SK-N-SH (cell line): ENCODE results near the gene SCG2. TPM values are rescaled to one million over a fixed set of nuclear protein-coding genes. Genes with fewer than 3 reads are reported as not detected.

ENCODE experiments used
- CTCF ChIA-PET: fragments of 300-600, 350-600 bp; formaldehyde crosslinking; extraction: SDS; loops from one replicate; lab custom pipeline; 2021; lab: Yijun Ruan, JAX
- POLR2A ChIA-PET: fragments of 350-600 bp; sonication (Branson Sonifier 250); formaldehyde crosslinking; extraction: SDS; loops from one replicate; lab custom pipeline; 2020; ENCODE audit warnings: antibody characterized with exemption, inconsistent platforms; lab: Yijun Ruan, JAX
- DNase-seq: peaks from one replicate; pipeline ENCODE4 v3.0.0; 2012
- H2AFZ ChIP-seq: fragments of 200-600 bp; sonication (generic); 2 replicates; pipeline ENCODE4 v1.8.1; 2016; ENCODE audit warnings: antibody characterized with exemption, mild to moderate bottlenecking, low read depth
- H3F3A ChIP-seq: fragments of 200-600 bp; sonication (generic); replicated peaks from 2 replicates; pipeline ENCODE3; 2016; ENCODE audit warnings: antibody characterized with exemption, mild to moderate bottlenecking; ENCODE audit not compliant: insufficient read depth
- H3K27ac ChIP-seq, 2 experiments: fragments of 200-500 bp in 1 of 2; fragments of 200-600 bp in 1 of 2; sonication (Bioruptor generic) in 1 of 2; sonication (generic), shearing (Covaris generic) in 1 of 2; 2 replicates each; pipeline versions ENCODE4 v1.5.1 to v1.6.1; 2014 to 2016; ENCODE audit warnings: low read depth in 2 of 2, inconsistent platforms in 1 of 2, low read length in 1 of 2, mild to moderate bottlenecking in 1 of 2, mixed read lengths in 1 of 2
- H3K27me3 ChIP-seq: fragments of 200-600 bp; sonication (generic), shearing (Covaris generic); 2 replicates; pipeline ENCODE4 v1.6.1; 2016; ENCODE audit warnings: mixed run types; ENCODE audit not compliant: insufficient read depth
- H3K36me3 ChIP-seq, 2 experiments: fragments of 200-500 bp in 1 of 2; fragments of 200-600 bp in 1 of 2; sonication (Bioruptor generic) in 1 of 2; sonication (generic) in 1 of 2; replicated peaks in 1 of 2; 2 replicates each; pipeline versions ENCODE3 to v1.5.1; 2014 to 2016; ENCODE audit warnings: low read length in 1 of 2, mild to moderate bottlenecking in 1 of 2; ENCODE audit not compliant: insufficient read depth in 2 of 2, control insufficient read depth in 1 of 2
- H3K4me1 ChIP-seq, 2 experiments: fragments of 200-500 bp in 1 of 2; fragments of 200-600 bp in 1 of 2; sonication (Bioruptor generic) in 1 of 2; sonication (generic), shearing (Covaris generic) in 1 of 2; 2 replicates each; pipeline versions ENCODE4 v1.5.1 to v1.6.1; 2014 to 2016; ENCODE audit warnings: low read depth in 1 of 2, low read length in 1 of 2, mixed run types in 1 of 2; ENCODE audit not compliant: insufficient read depth in 2 of 2, control insufficient read depth in 1 of 2
- H3K4me2 ChIP-seq: fragments of 200-600 bp; sonication (generic), shearing (Covaris generic); 2 replicates; pipeline ENCODE4 v1.6.1; 2017; ENCODE audit warnings: mixed run types
- H3K4me3 ChIP-seq, 2 experiments: fragments of 200-500 bp in 1 of 2; fragments of 200-600 bp in 1 of 2; sonication (Bioruptor generic) in 1 of 2; sonication (generic), shearing (Covaris generic) in 1 of 2; 2 replicates each; pipeline versions ENCODE4 v1.5.1 to v1.8.1; 2014 to 2016; ENCODE audit warnings: low read depth in 2 of 2, inconsistent platforms in 1 of 2, low read length in 1 of 2, mild to moderate bottlenecking in 1 of 2, mixed read lengths in 1 of 2, moderate library complexity in 1 of 2
- H3K79me2 ChIP-seq: fragments of 200-600 bp; sonication (generic); 2 replicates; pipeline ENCODE4 v1.8.1; 2017; ENCODE audit warnings: mild to moderate bottlenecking; ENCODE audit not compliant: insufficient read depth
- H3K9ac ChIP-seq: fragments of 200-600 bp; sonication (generic); 2 replicates; pipeline ENCODE4 v1.6.1; 2017; ENCODE audit warnings: mixed run types
- H3K9me2 ChIP-seq: fragments of 200-600 bp; sonication (generic); 2 replicates; pipeline ENCODE4 v1.6.1; 2017; ENCODE audit warnings: mixed run types
- H3K9me3 ChIP-seq: fragments of 200-600 bp; sonication (generic); 2 replicates; pipeline ENCODE4 v1.6.1; 2017; ENCODE audit warnings: mixed run types, mild to moderate bottlenecking, moderate library complexity
- H4K20me1 ChIP-seq: fragments of 200-600 bp; sonication (generic); 2 replicates; pipeline ENCODE4 v1.6.1; 2017; ENCODE audit warnings: mild to moderate bottlenecking, mixed run types; ENCODE audit not compliant: insufficient read depth
- CHD2 ChIP-seq: fragments of 150-350 bp; IDR thresholded peaks from 2 replicates; pipeline ENCODE4 v1.6.1; 2018; ENCODE audit warnings: low read length; ENCODE audit not compliant: partially characterized antibody
- EZH2phosphoT487 ChIP-seq: fragments of 200-600 bp; sonication (generic); IDR thresholded peaks from 2 replicates; pipeline ENCODE4 v1.6.1; 2017; ENCODE audit warnings: low read depth, mixed run types, mild to moderate bottlenecking, antibody characterized with exemption, moderate library complexity, borderline replicate concordance
- FOSL2 ChIP-seq: IDR thresholded peaks from 2 replicates; pipeline ENCODE4 v1.4.0; 2012; ENCODE audit warnings: low read depth, mild to moderate bottlenecking, moderate library complexity, borderline replicate concordance
- FOXJ3 ChIP-seq: sonication (generic); formaldehyde crosslinking; IDR thresholded peaks from 2 replicates; pipeline ENCODE4 v1.5.1; 2020; ENCODE audit warnings: mild to moderate bottlenecking, missing genetic modification reagents
- FOXM1 ChIP-seq: IDR thresholded peaks from 2 replicates; pipeline ENCODE4 v1.4.0; 2012; ENCODE audit warnings: low read depth, mild to moderate bottlenecking
- GATA2 ChIP-seq: sonication (generic); formaldehyde crosslinking; IDR thresholded peaks from 2 replicates; pipeline ENCODE4 v1.5.0; 2020; ENCODE audit warnings: mild to moderate bottlenecking, missing genetic modification reagents
- MXI1 ChIP-seq: IDR thresholded peaks from 2 replicates; pipeline ENCODE4 v1.6.1; 2012; ENCODE audit warnings: mild to moderate bottlenecking, low read depth, low read length, improper control_type of control experiment
- PBX3 ChIP-seq: IDR thresholded peaks from 2 replicates; pipeline ENCODE4; 2012
- POLR2AphosphoS5 ChIP-seq: IDR thresholded peaks from 2 replicates; pipeline ENCODE4 v1.6.1; 2012; ENCODE audit warnings: low read depth, low read length
- RFX5 ChIP-seq: IDR thresholded peaks from 2 replicates; pipeline ENCODE4 v1.6.1; 2012; ENCODE audit warnings: mild to moderate bottlenecking, improper control_type of control experiment, low read length
- SMC3 ChIP-seq: IDR thresholded peaks from 2 replicates; pipeline ENCODE4 v1.6.1; 2012; ENCODE audit warnings: low read depth, low read length, improper control_type of control experiment
- TCF12 ChIP-seq: IDR thresholded peaks from 2 replicates; pipeline ENCODE4 v1.4.0; 2012
- USF2 ChIP-seq: fragments of 150-350 bp; IDR thresholded peaks from 2 replicates; pipeline ENCODE4 v1.6.1; 2017; ENCODE audit warnings: antibody characterized with exemption, low read length, low read depth, borderline replicate concordance
- ZBTB33 ChIP-seq: IDR thresholded peaks from 2 replicates; pipeline ENCODE4 v1.4.0; 2012; ENCODE audit warnings: low read depth, borderline replicate concordance
- WGBS: methylation state at CpG from one replicate; pipeline ENCODE4 v1.1.6; 2017; ENCODE audit warnings: low lambda C conversion rate; 5-methylcytosine and 5-hydroxymethylcytosine counted together
- polyA plus RNA-seq, 3 experiments: library from polyadenylated mRNA; depleted of rRNA; stranded (reverse); fragments of >200 nt; gene quantifications; 2 replicates each; pipeline ENCODE4 v1.2.3, GENCODE V29; 2012
- TF ChIP-seq, protein P1 (sequence below): fragments of 200-600 bp; sonication (generic); IDR thresholded peaks from 2 replicates; pipeline ENCODE4 v1.6.1; 2017; ENCODE audit warnings: antibody characterized with exemption, mild to moderate bottlenecking, moderate library complexity

SCG2 gene
- polyA plus RNA-seq, 1 of the 3 experiments (the other 2 are of a cell fraction): 373 TPM

GRCh38 chr2:223626716-223627115 lies 24.6 kb upstream of the SCG2 start:
- TF ChIP-seq RFX5 (no peak), USF2 (no peak), GATA2 (CRISPR knock-in tag) (no peak), MXI1 (no peak), FOXJ3 (CRISPR knock-in tag) (no peak), POLR2AphosphoS5 (no peak), CHD2 (no peak), PBX3 (no peak)
- TF ChIP-seq, protein P1, sequence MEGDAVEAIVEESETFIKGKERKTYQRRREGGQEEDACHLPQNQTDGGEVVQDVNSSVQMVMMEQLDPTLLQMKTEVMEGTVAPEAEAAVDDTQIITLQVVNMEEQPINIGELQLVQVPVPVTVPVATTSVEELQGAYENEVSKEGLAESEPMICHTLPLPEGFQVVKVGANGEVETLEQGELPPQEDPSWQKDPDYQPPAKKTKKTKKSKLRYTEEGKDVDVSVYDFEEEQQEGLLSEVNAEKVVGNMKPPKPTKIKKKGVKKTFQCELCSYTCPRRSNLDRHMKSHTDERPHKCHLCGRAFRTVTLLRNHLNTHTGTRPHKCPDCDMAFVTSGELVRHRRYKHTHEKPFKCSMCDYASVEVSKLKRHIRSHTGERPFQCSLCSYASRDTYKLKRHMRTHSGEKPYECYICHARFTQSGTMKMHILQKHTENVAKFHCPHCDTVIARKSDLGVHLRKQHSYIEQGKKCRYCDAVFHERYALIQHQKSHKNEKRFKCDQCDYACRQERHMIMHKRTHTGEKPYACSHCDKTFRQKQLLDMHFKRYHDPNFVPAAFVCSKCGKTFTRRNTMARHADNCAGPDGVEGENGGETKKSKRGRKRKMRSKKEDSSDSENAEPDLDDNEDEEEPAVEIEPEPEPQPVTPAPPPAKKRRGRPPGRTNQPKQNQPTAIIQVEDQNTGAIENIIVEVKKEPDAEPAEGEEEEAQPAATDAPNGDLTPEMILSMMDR: no peak
- Histone ChIP-seq H3K27me3 (no peaks in the 10 kb centered on the region), H3K9ac (no peak overlapping the region), H3K27ac (peak overlapping the region in 1 of 2 experiments; percentile 41; a peak in 2 of 4 replicates), H3F3A (peaks cover 3% of the 10 kb centered on the region), H3K36me3 (no peaks in the 10 kb centered on the region), H3K9me2 (no peaks in the 10 kb centered on the region), H3K79me2 (no peaks in the 10 kb centered on the region), H3K9me3 (no peaks in the 10 kb centered on the region), H3K4me2 (no peak overlapping the region), H3K4me1 (peaks cover 3 to 8% of the 10 kb centered on the region in 2 experiments; a peak in 2 of 4 replicates), H4K20me1 (no peaks in the 10 kb centered on the region), H2AFZ (no peak overlapping the region), H3K4me3 (no peak overlapping the region)
- ChIA-PET CTCF (no interaction called here), POLR2A (no interaction called here)
- DNase-seq: no peak
- 73% methylated on average over 2 of the region's 2 CpGs for WGBS

DNA sequence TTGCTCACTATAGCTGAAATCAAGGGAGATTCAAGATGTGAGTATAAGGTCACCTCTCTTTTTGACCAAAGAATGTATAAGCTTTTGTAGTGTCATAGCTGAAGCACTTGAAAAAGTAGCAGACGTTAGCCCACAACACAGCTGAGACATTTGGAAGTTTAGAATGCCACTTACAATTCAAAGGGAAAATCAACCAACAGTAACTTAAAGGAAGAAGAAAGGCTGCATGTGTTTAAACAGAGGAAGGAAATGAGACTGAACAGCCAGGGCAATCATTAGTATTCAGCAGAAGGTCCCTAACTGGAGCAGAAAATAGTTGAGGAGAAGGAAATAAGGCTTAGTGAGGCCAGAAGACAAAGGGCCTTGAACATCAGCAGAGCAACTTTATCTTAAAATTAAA lies 23.5 kb upstream of the SCG2 start:
- Histone ChIP-seq H3K4me1 (peaks cover 8 to 9% of the 10 kb centered on the region in 2 experiments; a peak in 2 of 4 replicates), H3K9ac (no peak overlapping the region), H3K27ac (no peak overlapping the region), H3K4me3 (no peak overlapping the region), H3K9me2 (no peaks in the 10 kb centered on the region), H3K27me3 (no peaks in the 10 kb centered on the region), H3K36me3 (no peaks in the 10 kb centered on the region), H3F3A (peaks cover 3% of the 10 kb centered on the region), H3K4me2 (no peak overlapping the region), H3K79me2 (no peaks in the 10 kb centered on the region), H4K20me1 (no peaks in the 10 kb centered on the region), H2AFZ (no peak overlapping the region), H3K9me3 (no peaks in the 10 kb centered on the region)
- POLR2A ChIA-PET: no interaction called here
- no peak for DNase-seq
- CTCF ChIA-PET: no interaction called here
- 93% methylated on average over 1 of the region's 1 CpG for WGBS
- TF ChIP-seq MXI1: no peak
- TF ChIP-seq TCF12: no peak
- no peak for TF ChIP-seq EZH2phosphoT487
- TF ChIP-seq POLR2AphosphoS5: no peak
- no peak for TF ChIP-seq ZBTB33
- no peak for TF ChIP-seq FOSL2
- no peak for TF ChIP-seq SMC3
- no peak for TF ChIP-seq FOXM1
